Thyroid gland (tissue), 4 donors: ENCODE measurements around the gene TMEM119.

Source experiments
- POLR2A ChIP-seq, 2 donors: fragments of 450-650 bp; IDR thresholded peaks; one replicate each; pipeline ENCODE4 v1.6.1; 2017; ENCODE audit warnings: antibody characterized with exemption in 2 of 2, mild to moderate bottlenecking in 2 of 2, moderate library complexity in 1 of 2
- TF ChIP-seq, protein P1 (sequence below), 6 experiments: fragments of 200-600 bp in 3 of 6; fragments of 450-650 bp in 3 of 6; sonication (generic) in 3 of 6; IDR thresholded peaks; one replicate each; pipeline ENCODE4 v1.5.1; 2016 to 2019; ENCODE audit warnings: antibody characterized with exemption in 6 of 6, mild to moderate bottlenecking in 2 of 6, inconsistent platforms in 1 of 6, moderate library complexity in 1 of 6

DNA sequence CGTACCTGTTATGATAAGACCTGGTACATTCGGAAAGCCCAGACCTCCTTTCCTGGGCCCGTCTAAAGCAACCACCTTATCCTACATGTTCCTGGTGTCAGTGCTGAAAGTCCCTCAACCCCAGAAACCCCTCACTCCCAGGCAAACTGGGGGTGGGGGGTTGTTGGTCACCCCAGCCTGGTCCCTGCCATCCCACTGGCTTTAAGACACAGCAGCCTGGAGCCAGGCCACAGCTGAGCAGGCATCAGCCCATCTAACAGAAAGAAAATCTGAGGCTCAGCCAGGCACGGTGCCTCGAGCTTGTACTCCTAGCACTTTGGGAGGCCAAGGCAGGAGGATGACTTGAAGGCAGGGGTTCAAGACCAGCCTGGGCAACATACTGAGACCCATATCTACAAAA, 31.3 kb upstream of the TMEM119 start:
- TF ChIP-seq, protein P1, sequence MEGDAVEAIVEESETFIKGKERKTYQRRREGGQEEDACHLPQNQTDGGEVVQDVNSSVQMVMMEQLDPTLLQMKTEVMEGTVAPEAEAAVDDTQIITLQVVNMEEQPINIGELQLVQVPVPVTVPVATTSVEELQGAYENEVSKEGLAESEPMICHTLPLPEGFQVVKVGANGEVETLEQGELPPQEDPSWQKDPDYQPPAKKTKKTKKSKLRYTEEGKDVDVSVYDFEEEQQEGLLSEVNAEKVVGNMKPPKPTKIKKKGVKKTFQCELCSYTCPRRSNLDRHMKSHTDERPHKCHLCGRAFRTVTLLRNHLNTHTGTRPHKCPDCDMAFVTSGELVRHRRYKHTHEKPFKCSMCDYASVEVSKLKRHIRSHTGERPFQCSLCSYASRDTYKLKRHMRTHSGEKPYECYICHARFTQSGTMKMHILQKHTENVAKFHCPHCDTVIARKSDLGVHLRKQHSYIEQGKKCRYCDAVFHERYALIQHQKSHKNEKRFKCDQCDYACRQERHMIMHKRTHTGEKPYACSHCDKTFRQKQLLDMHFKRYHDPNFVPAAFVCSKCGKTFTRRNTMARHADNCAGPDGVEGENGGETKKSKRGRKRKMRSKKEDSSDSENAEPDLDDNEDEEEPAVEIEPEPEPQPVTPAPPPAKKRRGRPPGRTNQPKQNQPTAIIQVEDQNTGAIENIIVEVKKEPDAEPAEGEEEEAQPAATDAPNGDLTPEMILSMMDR (IDR thresholded peaks at IDR 0.05): no peak
- TF ChIP-seq POLR2A (IDR thresholded peaks at IDR 0.05): no peak
